GM12872 (cell line): ENCODE results near the gene GLG1.

Source experiments
- CTCF ChIP-seq: IDR thresholded peaks from 3 replicates; pipeline ENCODE4 v1.5.1; 2011; ENCODE audit warnings: low read depth, mild to moderate bottlenecking, low read length, moderate library complexity; ENCODE audit not compliant: insufficient read depth

GLG1 gene

GRCh38 chr16:74558873-74559272, 48.0 kb downstream of the GLG1 start:
- TF ChIP-seq CTCF: no peak

- TF ChIP-seq CTCF: no peak
Observed at GRCh38 chr16:74557275-74557674, 49.6 kb downstream of the GLG1 start.

GRCh38 chr16:74556375-74556922, 50.5 kb downstream of the GLG1 start:
- TF ChIP-seq CTCF: no peak

GRCh38 chr16:74524926-74525325, 82.0 kb downstream of the GLG1 start:
- TF ChIP-seq CTCF: no peak

- TF ChIP-seq CTCF: no peak
Observed at GRCh38 chr16:74524117-74524516, 82.8 kb downstream of the GLG1 start.

GRCh38 chr16:74522160-74522559, 84.8 kb downstream of the GLG1 start:
- TF ChIP-seq CTCF: no peak

GRCh38 chr16:74521691-74522090, 85.2 kb downstream of the GLG1 start:
- TF ChIP-seq CTCF: no peak
